ENCODE results near the gene MLLT3.
"Not testable (repeated sequence)": the region's sequence is repeated elsewhere in the genome, so short reads cannot be mapped to it uniquely, and the experiment has no call there.

Gene MLLT3

DNA sequence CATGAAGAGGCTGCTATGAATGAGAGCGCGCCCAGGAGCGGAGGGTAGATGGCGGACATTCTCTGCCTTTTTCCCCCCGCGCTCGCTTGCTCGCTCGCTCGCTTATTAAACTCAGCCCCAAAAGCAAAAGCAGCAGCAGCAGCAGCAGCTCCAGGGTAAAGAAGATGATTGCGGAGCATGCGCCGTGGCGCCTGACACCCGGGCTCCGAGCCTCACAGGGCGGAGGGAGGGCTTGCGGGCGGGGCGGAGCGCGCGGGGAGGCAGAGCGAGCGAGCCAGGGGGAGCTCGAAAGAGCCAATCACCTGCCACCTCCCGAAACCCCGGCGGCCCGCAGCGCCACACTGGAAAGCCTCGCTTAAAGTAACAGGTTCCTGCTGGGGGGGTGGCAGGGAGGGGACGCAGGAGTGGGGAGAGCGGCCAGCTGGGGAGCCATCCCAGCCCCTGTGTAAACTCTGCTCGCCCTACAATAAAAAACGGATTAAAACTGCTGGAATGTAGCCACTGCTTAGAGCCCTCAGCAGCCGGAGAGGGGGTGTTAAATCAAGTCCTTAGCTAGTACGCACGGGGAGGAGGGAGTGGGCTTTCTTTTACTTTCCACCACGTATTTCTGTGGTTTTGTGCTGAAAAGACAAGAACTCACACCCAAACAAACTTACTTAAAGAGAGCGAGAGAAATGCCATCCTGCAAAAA is at the start of gene MLLT3:
Gene MLLT3 (minus strand): TSS at position 170 of the 691 bp plus-strand sequence.
- Histone ChIP-seq H3K9me3 (ENCODE audit: control insufficient read depth, insufficient read depth, low read length) (no peaks in the 10 kb centered on the region), H3K36me3 (ENCODE audit: insufficient read depth, low read length) (no peaks in the 10 kb centered on the region), H3K4me1 (ENCODE audit: insufficient read depth, low read length) (peaks cover 4% of the 10 kb centered on the region; the same call in 1 of the 2 replicates), H3K9ac (ENCODE audit: low read depth, low read length) (peak within 1 kb of the TSS; percentile 72)

GRCh38 chr9:20671635-20672034 is 49.3 kb upstream of the MLLT3 start:
- Histone ChIP-seq H3K9ac (ENCODE audit: low read depth, low read length) (no peak overlapping the region), H3K9me3 (ENCODE audit: control insufficient read depth, insufficient read depth, low read length) (no peaks in the 10 kb centered on the region), H3K4me1 (ENCODE audit: insufficient read depth, low read length) (no peaks in the 10 kb centered on the region), H3K36me3 (ENCODE audit: insufficient read depth, low read length) (peaks cover 6% of the 10 kb centered on the region; the same call in 1 of the 2 replicates)

GRCh38 chr9:20670395-20670794 is 48.1 kb upstream of the MLLT3 start:
- H3K4me1 ChIP-seq (ENCODE audit: insufficient read depth, low read length): peaks cover under 1% of the 10 kb centered on the region; the same call in 1 of the 2 replicates
- peaks cover 2% of the 10 kb centered on the region; the same call in 1 of the 2 replicates for H3K36me3 ChIP-seq (ENCODE audit: insufficient read depth, low read length)
- no peak overlapping the region for H3K9ac ChIP-seq (ENCODE audit: low read depth, low read length)
- H3K9me3 ChIP-seq (ENCODE audit: control insufficient read depth, insufficient read depth, low read length): no peaks in the 10 kb centered on the region

GRCh38 chr9:20664501-20664900 is 42.2 kb upstream of the MLLT3 start:
- peaks cover 5% of the 10 kb centered on the region; the same call in 1 of the 2 replicates for H3K36me3 ChIP-seq (ENCODE audit: insufficient read depth, low read length)

GRCh38 chr9:20663133-20663532 is 40.8 kb upstream of the MLLT3 start:
- Histone ChIP-seq H3K36me3 (ENCODE audit: insufficient read depth, low read length) (0 out of 2 replicates have a peak, but pooled peaks cover 3% of the 10 kb centered on the region), H3K9me3 (ENCODE audit: control insufficient read depth, insufficient read depth, low read length) (no peaks in the 10 kb centered on the region), H3K4me1 (ENCODE audit: insufficient read depth, low read length) (peaks cover 25% of the 10 kb centered on the region), H3K9ac (ENCODE audit: low read depth, low read length) (no peak overlapping the region)

More at GRCh38 chr9:20664501-20664900, 42.2 kb upstream of the MLLT3 start:
- H3K4me1 ChIP-seq (ENCODE audit: insufficient read depth, low read length): peaks cover 23% of the 10 kb centered on the region
- H3K9me3 ChIP-seq (ENCODE audit: control insufficient read depth, insufficient read depth, low read length): no peaks in the 10 kb centered on the region
- no peak overlapping the region for H3K9ac ChIP-seq (ENCODE audit: low read depth, low read length)

GRCh38 chr9:20662156-20662555 is 39.9 kb upstream of the MLLT3 start:
- H3K9me3 ChIP-seq (ENCODE audit: control insufficient read depth, insufficient read depth, low read length): no peaks in the 10 kb centered on the region
- no peak overlapping the region for H3K9ac ChIP-seq (ENCODE audit: low read depth, low read length)
- peaks cover 25% of the 10 kb centered on the region for H3K4me1 ChIP-seq (ENCODE audit: insufficient read depth, low read length)
- H3K36me3 ChIP-seq (ENCODE audit: insufficient read depth, low read length): 0 out of 2 replicates have a peak, but pooled peaks cover 3% of the 10 kb centered on the region

- Histone ChIP-seq H3K4me1 (ENCODE audit: insufficient read depth, low read length) (peaks cover 18% of the 10 kb centered on the region), H3K9ac (ENCODE audit: low read depth, low read length) (peak overlapping the region; percentile 79; the same call in 1 of the 2 replicates), H3K9me3 (ENCODE audit: control insufficient read depth, insufficient read depth, low read length) (no peaks in the 10 kb centered on the region), H3K36me3 (ENCODE audit: insufficient read depth, low read length) (0 out of 2 replicates have a peak, but pooled peaks cover 3% of the 10 kb centered on the region)
Measured at GRCh38 chr9:20659474-20659967, 37.2 kb upstream of the MLLT3 start.

GRCh38 chr9:20658677-20659473 is 36.6 kb upstream of the MLLT3 start:
- peak overlapping the region; percentile 79 for H3K9ac ChIP-seq (ENCODE audit: low read depth, low read length)
- peaks cover 18% of the 10 kb centered on the region for H3K4me1 ChIP-seq (ENCODE audit: insufficient read depth, low read length)
- 0 out of 2 replicates have a peak, but pooled peaks cover 3% of the 10 kb centered on the region for H3K36me3 ChIP-seq (ENCODE audit: insufficient read depth, low read length)
- no peaks in the 10 kb centered on the region for H3K9me3 ChIP-seq (ENCODE audit: control insufficient read depth, insufficient read depth, low read length)

- peak overlapping the region; percentile 79 for H3K9ac ChIP-seq (ENCODE audit: low read depth, low read length)
- H3K9me3 ChIP-seq (ENCODE audit: control insufficient read depth, insufficient read depth, low read length); H3K36me3 ChIP-seq (ENCODE audit: insufficient read depth, low read length): not testable (repeated sequence)
- H3K4me1 ChIP-seq (ENCODE audit: insufficient read depth, low read length): peaks cover 18% of the 10 kb centered on the region
Measured at GRCh38 chr9:20658246-20658667, 36.0 kb upstream of the MLLT3 start.

- no peak overlapping the region for H3K9ac ChIP-seq (ENCODE audit: low read depth, low read length)
- no peaks in the 10 kb centered on the region for H3K36me3 ChIP-seq (ENCODE audit: insufficient read depth, low read length)
- H3K9me3 ChIP-seq (ENCODE audit: control insufficient read depth, insufficient read depth, low read length): no peaks in the 10 kb centered on the region
- H3K4me1 ChIP-seq (ENCODE audit: insufficient read depth, low read length): no peaks in the 10 kb centered on the region
Measured at GRCh38 chr9:20651939-20652338, 29.6 kb upstream of the MLLT3 start.

DNA sequence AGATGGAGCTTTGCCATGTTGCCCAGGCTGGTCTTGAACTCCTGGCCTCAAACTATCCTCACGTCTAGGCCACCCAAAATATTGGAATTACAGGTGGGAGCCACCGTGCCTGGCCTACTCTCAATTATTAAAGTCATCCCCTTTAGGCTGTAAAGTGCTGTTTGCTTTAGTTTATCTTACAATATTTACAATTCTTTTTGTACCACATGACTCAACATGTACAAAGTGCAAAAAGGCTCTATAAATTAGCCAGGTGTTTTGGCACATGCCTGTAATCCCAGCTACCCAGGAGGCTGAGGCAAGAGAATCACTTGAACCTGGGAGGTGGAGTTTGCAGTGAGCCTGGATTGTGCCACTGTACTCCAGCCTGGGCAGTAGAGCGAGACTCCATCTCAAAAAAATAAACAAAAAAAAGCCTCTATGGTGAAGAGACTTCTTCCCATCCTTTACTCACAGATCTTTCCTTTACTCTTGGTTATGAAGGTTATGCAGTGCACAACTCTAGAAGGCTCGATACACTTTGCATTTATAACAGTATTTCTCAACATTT is 28.5 kb upstream of the MLLT3 start:
- H3K4me1 ChIP-seq (ENCODE audit: insufficient read depth, low read length): peaks cover 5% of the 10 kb centered on the region; the same call in 1 of the 2 replicates
- H3K9ac ChIP-seq (ENCODE audit: low read depth, low read length): no peak overlapping the region

GRCh38 chr9:20650313-20650712 is 28.0 kb upstream of the MLLT3 start:
- Histone ChIP-seq H3K9me3 (ENCODE audit: control insufficient read depth, insufficient read depth, low read length) (no peaks in the 10 kb centered on the region), H3K9ac (ENCODE audit: low read depth, low read length) (no peak overlapping the region), H3K36me3 (ENCODE audit: insufficient read depth, low read length) (no peaks in the 10 kb centered on the region), H3K4me1 (ENCODE audit: insufficient read depth, low read length) (peaks cover 5% of the 10 kb centered on the region; the same call in 1 of the 2 replicates)

More for the DNA sequence above, 28.5 kb upstream of the MLLT3 start:
- no peaks in the 10 kb centered on the region for H3K36me3 ChIP-seq (ENCODE audit: insufficient read depth, low read length)
- H3K9me3 ChIP-seq (ENCODE audit: control insufficient read depth, insufficient read depth, low read length): no peaks in the 10 kb centered on the region

DNA sequence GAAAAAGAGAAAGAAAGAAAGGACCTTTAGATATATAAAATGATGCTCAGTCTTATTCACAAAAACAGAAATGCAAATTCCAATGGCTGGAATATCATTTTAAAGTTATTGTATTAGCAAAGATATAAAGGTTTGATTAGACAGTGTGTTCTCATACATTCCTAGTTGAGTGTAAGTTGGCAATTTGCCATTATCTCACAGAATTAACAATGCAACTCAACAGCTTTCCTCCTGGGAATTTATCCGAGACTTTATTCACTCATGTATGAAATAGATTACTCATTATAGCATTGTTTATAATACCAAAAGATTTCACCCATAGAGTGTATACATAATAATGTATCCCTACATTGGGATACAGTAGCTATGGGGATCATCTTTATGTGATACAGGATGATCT is 27.1 kb upstream of the MLLT3 start:
- Histone ChIP-seq H3K36me3 (ENCODE audit: insufficient read depth, low read length) (no peaks in the 10 kb centered on the region), H3K9me3 (ENCODE audit: control insufficient read depth, insufficient read depth, low read length) (no peaks in the 10 kb centered on the region), H3K4me1 (ENCODE audit: insufficient read depth, low read length) (peaks cover 5% of the 10 kb centered on the region; the same call in 1 of the 2 replicates), H3K9ac (ENCODE audit: low read depth, low read length) (no peak overlapping the region)

GRCh38 chr9:20646656-20647055 is 24.4 kb upstream of the MLLT3 start:
- Histone ChIP-seq H3K9ac (ENCODE audit: low read depth, low read length) (no peak overlapping the region), H3K36me3 (ENCODE audit: insufficient read depth, low read length) (no peaks in the 10 kb centered on the region), H3K9me3 (ENCODE audit: control insufficient read depth, insufficient read depth, low read length) (no peaks in the 10 kb centered on the region), H3K4me1 (ENCODE audit: insufficient read depth, low read length) (peaks cover 5% of the 10 kb centered on the region; the same call in 1 of the 2 replicates)

Measured in ES-I3 (cell line).